Tibial nerve (tissue), 4 donors: Measurements from ENCODE around the gene TEKT3. TPM values are rescaled to one million over a fixed set of nuclear protein-coding genes. Genes with fewer than 3 reads are reported as not detected.

Experiments
- DNase-seq, 2 donors: peaks; one replicate each; pipeline ENCODE4 v3.0.0-alpha.2; 2019; ENCODE audit warnings: low spot score in 2 of 2
- H3K27ac ChIP-seq, 4 donors: fragments of 200-600 bp; sonication (generic) in 3 of 4; one replicate each; pipeline ENCODE4 v1.5.1; 2017 to 2019; ENCODE audit warnings: mild to moderate bottlenecking in 1 of 4
- H3K27me3 ChIP-seq, 2 donors: fragments of 200-600 bp; sonication (generic) in 1 of 2; one replicate each; pipeline versions ENCODE4 v1.5.1 to v1.6.0; 2017 to 2019
- H3K36me3 ChIP-seq, 3 donors: fragments of 200-600 bp; sonication (generic); one replicate each; pipeline ENCODE4 v1.5.1; 2018 to 2019
- H3K4me1 ChIP-seq, 4 donors: fragments of 200-600 bp; sonication (generic) in 3 of 4; one replicate each; pipeline ENCODE4 v1.5.1; 2017 to 2019
- H3K4me3 ChIP-seq, 4 donors: fragments of 200-600 bp; sonication (generic) in 3 of 4; one replicate each; pipeline ENCODE4 v1.5.1; 2017 to 2019; ENCODE audit warnings: mild to moderate bottlenecking in 1 of 4, moderate library complexity in 1 of 4
- H3K9me3 ChIP-seq, 4 donors: fragments of 200-600 bp; sonication (generic) in 3 of 4; one replicate each; pipeline ENCODE4 v1.5.1; 2017 to 2019
- EP300 ChIP-seq, 2 donors: sonication (generic); formaldehyde crosslinking; IDR thresholded peaks; one replicate each; pipeline ENCODE4 v1.6.1; 2017; ENCODE audit warnings: antibody characterized with exemption in 2 of 2, mild to moderate bottlenecking in 1 of 2
- POLR2A ChIP-seq, 2 donors: fragments of 450-650 bp; IDR thresholded peaks; one replicate each; pipeline ENCODE4 v1.6.1; 2017; ENCODE audit warnings: antibody characterized with exemption in 2 of 2, mild to moderate bottlenecking in 2 of 2, moderate library complexity in 2 of 2
- WGBS, 2 donors: methylation state at CpG; one replicate each; pipeline ENCODE4 v1.1.5; 2018; 5-methylcytosine and 5-hydroxymethylcytosine counted together
- total RNA-seq, 4 donors: library from RNA; depleted of rRNA; stranded (reverse); fragments of >200 nt; gene quantifications; one replicate each; pipeline ENCODE4 v1.1.0, GENCODE V29; 2016
- TF ChIP-seq, protein P1 (sequence below), 5 experiments: fragments of 200-600 bp in 3 of 5; fragments of 450-650 bp in 2 of 5; sonication (generic) in 3 of 5; IDR thresholded peaks; one replicate each; pipeline ENCODE4 v1.5.1; 2016 to 2019; ENCODE audit warnings: antibody characterized with exemption in 5 of 5, mild to moderate bottlenecking in 3 of 5, moderate library complexity in 2 of 5

The TEKT3 gene
- total RNA-seq, 4 donors from 2014 or later = 0.20 to 3.7 (median 1.0) TPM

DNA sequence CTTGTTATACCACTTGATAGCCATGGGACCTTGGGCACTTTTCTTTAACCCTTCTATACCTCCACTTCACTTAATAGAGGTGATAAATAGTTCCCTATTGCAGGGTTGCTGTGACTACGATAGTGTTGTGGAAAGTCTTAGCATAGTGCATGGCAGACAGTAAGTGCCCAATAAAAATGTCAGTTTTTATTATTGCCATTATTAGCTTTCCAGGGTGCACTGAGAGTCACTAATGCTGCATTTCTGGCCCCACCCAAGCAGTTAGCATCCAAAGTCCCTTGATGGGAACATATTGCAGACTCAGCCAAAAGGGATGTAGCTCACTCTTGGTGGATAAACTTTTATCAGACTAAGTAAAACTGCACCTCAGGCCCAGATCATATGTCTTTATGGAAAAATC is 41.5 kb upstream of the TEKT3 start:
- H3K36me3 ChIP-seq = no peaks in the 10 kb centered on the region
- DNase-seq = no peak
- peaks cover 0 to 23% (median 7%) of the 10 kb centered on the region in 4 donors for H3K4me1 ChIP-seq
- no peaks in the 10 kb centered on the region for H3K27me3 ChIP-seq
- no peaks in the 10 kb centered on the region for H3K9me3 ChIP-seq
- 79 to 88% methylated on average over 1 of the region's 1 CpG for WGBS, 2 donors
- TF ChIP-seq EP300 (IDR thresholded peaks at IDR 0.05) = no peak
- TF ChIP-seq, protein P1, sequence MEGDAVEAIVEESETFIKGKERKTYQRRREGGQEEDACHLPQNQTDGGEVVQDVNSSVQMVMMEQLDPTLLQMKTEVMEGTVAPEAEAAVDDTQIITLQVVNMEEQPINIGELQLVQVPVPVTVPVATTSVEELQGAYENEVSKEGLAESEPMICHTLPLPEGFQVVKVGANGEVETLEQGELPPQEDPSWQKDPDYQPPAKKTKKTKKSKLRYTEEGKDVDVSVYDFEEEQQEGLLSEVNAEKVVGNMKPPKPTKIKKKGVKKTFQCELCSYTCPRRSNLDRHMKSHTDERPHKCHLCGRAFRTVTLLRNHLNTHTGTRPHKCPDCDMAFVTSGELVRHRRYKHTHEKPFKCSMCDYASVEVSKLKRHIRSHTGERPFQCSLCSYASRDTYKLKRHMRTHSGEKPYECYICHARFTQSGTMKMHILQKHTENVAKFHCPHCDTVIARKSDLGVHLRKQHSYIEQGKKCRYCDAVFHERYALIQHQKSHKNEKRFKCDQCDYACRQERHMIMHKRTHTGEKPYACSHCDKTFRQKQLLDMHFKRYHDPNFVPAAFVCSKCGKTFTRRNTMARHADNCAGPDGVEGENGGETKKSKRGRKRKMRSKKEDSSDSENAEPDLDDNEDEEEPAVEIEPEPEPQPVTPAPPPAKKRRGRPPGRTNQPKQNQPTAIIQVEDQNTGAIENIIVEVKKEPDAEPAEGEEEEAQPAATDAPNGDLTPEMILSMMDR (IDR thresholded peaks at IDR 0.05) = no peak
- TF ChIP-seq POLR2A (IDR thresholded peaks at IDR 0.05) = no peak
- no peak overlapping the region for H3K4me3 ChIP-seq
- peak overlapping the region in 2 of 4 donors; percentile 85 to 90 for H3K27ac ChIP-seq

DNA sequence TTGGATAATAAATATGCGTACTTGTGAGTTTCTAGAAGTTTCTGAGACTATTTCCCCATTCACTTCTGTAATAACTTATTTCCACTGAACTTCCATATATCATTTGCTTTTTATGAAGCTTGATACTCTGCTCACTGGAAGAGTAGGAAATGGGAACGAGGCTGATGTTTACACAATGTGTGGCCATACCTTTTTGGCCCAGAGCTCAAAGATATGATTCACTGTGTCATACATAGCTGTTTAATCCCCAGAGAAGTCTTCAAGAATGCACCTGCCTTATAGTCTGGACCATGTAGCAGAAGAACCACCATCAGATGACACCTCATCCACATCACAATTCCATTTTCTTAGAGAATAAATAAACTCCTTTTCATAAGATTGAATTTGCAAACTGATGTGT is 40.3 kb upstream of the TEKT3 start:
- H3K27ac ChIP-seq = peak overlapping the region in 2 of 4 donors; percentile 10 to 40
- no peaks in the 10 kb centered on the region for H3K9me3 ChIP-seq
- no peak for DNase-seq
- H3K27me3 ChIP-seq = no peaks in the 10 kb centered on the region
- no peak overlapping the region for H3K4me3 ChIP-seq
- 68 to 85% methylated on average over 2 of the region's 2 CpGs for WGBS, 2 donors
- H3K36me3 ChIP-seq = no peaks in the 10 kb centered on the region
- TF ChIP-seq, protein P1 (IDR thresholded peaks at IDR 0.05) = no peak
- TF ChIP-seq EP300 (IDR thresholded peaks at IDR 0.05) = no peak
- TF ChIP-seq POLR2A (IDR thresholded peaks at IDR 0.05) = no peak
- peaks cover 0 to 35% (median 8%) of the 10 kb centered on the region in 4 donors for H3K4me1 ChIP-seq

DNA sequence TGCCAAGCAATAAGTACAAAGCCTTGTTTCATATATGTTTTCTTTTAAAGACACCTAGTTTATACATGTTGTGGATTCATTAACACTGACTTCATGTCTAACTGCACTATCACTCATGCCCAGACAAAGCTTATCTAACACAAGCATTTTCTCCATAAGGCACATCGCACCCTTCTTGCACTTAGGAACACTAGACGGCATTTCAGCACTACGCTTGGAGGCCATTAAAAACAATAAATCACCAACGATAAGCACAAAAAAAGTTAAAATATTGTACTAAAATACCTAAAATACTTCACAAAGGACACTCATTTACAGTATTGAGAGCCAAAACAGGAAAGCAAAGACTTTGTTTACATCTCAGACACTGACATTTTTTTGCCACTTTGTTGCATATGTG is 39.0 kb upstream of the TEKT3 start:
- Histone ChIP-seq H3K27me3 (no peaks in the 10 kb centered on the region), H3K36me3 (no peaks in the 10 kb centered on the region), H3K4me1 (peaks cover 0 to 38% (median 8%) of the 10 kb centered on the region in 4 donors), H3K27ac (peak overlapping the region in 2 of 4 donors; percentile 40 to 46), H3K9me3 (no peaks in the 10 kb centered on the region), H3K4me3 (no peak overlapping the region)
- TF ChIP-seq, protein P1 (IDR thresholded peaks at IDR 0.05) = no peak
- TF ChIP-seq EP300 (IDR thresholded peaks at IDR 0.05) = no peak
- no peak for TF ChIP-seq POLR2A (IDR thresholded peaks at IDR 0.05)
- DNase-seq = no peak
- whole genome bisulfite sequencing, 2 donors = 64 to 73% methylated on average over 4 of the region's 4 CpGs

DNA sequence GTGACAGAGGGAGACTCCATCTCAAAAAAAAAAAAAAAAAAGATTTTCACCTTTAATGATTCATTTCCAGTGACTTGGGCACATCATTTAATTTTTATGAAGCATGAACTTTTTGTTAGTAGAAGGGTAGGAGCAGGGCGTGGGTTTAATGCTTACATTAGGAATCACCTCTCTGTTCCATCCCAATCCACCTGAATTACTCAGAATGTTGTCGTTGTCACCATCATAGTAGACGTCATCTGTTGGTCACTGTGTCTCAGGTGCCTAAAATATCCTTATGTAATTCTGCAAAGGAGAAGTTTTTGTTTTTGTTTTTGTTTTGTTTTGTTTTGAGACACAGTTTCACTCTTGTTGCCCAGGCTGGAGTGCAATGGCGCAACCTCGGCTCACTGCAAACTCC is 38.3 kb upstream of the TEKT3 start:
- peaks cover 0 to 33% (median 8%) of the 10 kb centered on the region in 4 donors for H3K4me1 ChIP-seq

DNA sequence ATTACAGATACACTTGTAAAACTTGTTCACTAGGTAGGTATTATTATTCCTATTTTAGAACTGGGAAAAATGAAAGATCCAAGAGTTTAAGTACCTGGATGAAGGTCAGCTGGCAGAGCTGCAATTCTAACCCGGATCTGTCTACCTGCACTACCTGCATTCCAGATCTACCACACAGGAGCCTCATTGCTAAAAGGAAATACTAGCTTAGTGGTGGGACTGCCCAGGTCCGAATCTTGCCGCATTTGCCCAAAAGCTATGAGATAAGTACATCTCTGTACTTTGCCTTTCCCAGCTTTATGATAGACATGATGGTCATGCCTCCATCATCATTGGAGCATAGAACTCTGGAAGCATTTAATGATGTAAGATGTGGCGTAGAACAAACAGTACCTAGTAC is 36.8 kb upstream of the TEKT3 start:
- DNase-seq = no peak
- Histone ChIP-seq H3K27me3 (no peaks in the 10 kb centered on the region), H3K4me1 (peaks cover 0 to 27% (median 5%) of the 10 kb centered on the region in 4 donors), H3K4me3 (no peak overlapping the region), H3K9me3 (no peaks in the 10 kb centered on the region), H3K27ac (peak overlapping the region in 3 of 4 donors; percentile 21 to 83 (median 83)), H3K36me3 (no peaks in the 10 kb centered on the region)
- 86 to 92% methylated on average over 4 of the region's 4 CpGs for WGBS, 2 donors
- no peak for TF ChIP-seq POLR2A (IDR thresholded peaks at IDR 0.05)
- TF ChIP-seq, protein P1 (IDR thresholded peaks at IDR 0.05) = no peak
- no peak for TF ChIP-seq EP300 (IDR thresholded peaks at IDR 0.05)

More for the DNA sequence above, 38.3 kb upstream of the TEKT3 start:
- Histone ChIP-seq H3K4me3 (no peak overlapping the region), H3K9me3 (no peaks in the 10 kb centered on the region), H3K27ac (peak overlapping the region in 1 of 4 donors; percentile 46), H3K27me3 (no peaks in the 10 kb centered on the region), H3K36me3 (no peaks in the 10 kb centered on the region)
- DNase-seq = no peak
- WGBS, 2 donors = 92 to 94% methylated on average over 5 of the region's 5 CpGs
- TF ChIP-seq, protein P1 (IDR thresholded peaks at IDR 0.05) = no peak
- no peak for TF ChIP-seq POLR2A (IDR thresholded peaks at IDR 0.05)
- TF ChIP-seq EP300 (IDR thresholded peaks at IDR 0.05) = no peak
